Neural progenitor cell (in vitro differentiated cells): Measurements from ENCODE around the gene PTGER3. TPM values are rescaled to one million over a fixed set of nuclear protein-coding genes. Genes with fewer than 3 reads are reported as not detected.
"Not testable (repeated sequence)": the region's sequence is repeated elsewhere in the genome, so short reads cannot be mapped to it uniquely, and the experiment has no call there.

Source experiments
- DNase-seq: peaks from one replicate; pipeline ENCODE4 v3.0.0-alpha.2; 2016; ENCODE audit warnings: low spot score
- H2AFZ ChIP-seq: fragments of 200-600 bp; sonication (generic); replicated peaks from 2 replicates; pipeline ENCODE4 v1.6.1; 2016; ENCODE audit warnings: antibody characterized with exemption
- H3F3A ChIP-seq: fragments of 200-600 bp; sonication (generic); 2 replicates; pipeline ENCODE4 v1.6.1; 2016; ENCODE audit warnings: antibody characterized with exemption, low read depth
- H3K27ac ChIP-seq: fragments of 200-600 bp; sonication (generic); 2 replicates; pipeline ENCODE4 v1.5.1; 2016; ENCODE audit warnings: mild to moderate bottlenecking
- H3K27me3 ChIP-seq: fragments of 200-600 bp; sonication (generic); 2 replicates; pipeline ENCODE4 v1.6.1; 2016; ENCODE audit warnings: mild to moderate bottlenecking, moderate library complexity
- H3K36me3 ChIP-seq: fragments of 200-600 bp; sonication (generic); 2 replicates; pipeline ENCODE4 v1.5.1; 2016
- H3K4me1 ChIP-seq: fragments of 200-600 bp; sonication (generic); 2 replicates; pipeline ENCODE4 v1.6.1; 2016; ENCODE audit warnings: mixed run types
- H3K4me2 ChIP-seq: fragments of 200-600 bp; sonication (generic); 2 replicates; pipeline ENCODE4 v1.6.1; 2016
- H3K4me3 ChIP-seq: fragments of 200-600 bp; sonication (generic); 2 replicates; pipeline ENCODE4 v1.5.1; 2016
- H3K79me2 ChIP-seq: fragments of 200-600 bp; sonication (generic); 2 replicates; pipeline ENCODE4 v1.6.1; 2016; ENCODE audit warnings: low read depth
- H3K9ac ChIP-seq: fragments of 200-600 bp; sonication (generic); 2 replicates; pipeline ENCODE4 v1.6.1; 2016
- H3K9me3 ChIP-seq: fragments of 200-600 bp; sonication (generic); 2 replicates; pipeline ENCODE4 v1.5.1; 2016; ENCODE audit warnings: low read depth
- H4K20me1 ChIP-seq: fragments of 200-600 bp; sonication (generic); 2 replicates; pipeline ENCODE4 v1.6.1; 2016; ENCODE audit warnings: low read depth
- H3K27ac Mint-ChIP-seq: 3 replicates; pipeline ENCODE4 v1.8.0; 2021; ENCODE audit warnings: mixed read lengths
- H3K27me3 Mint-ChIP-seq: 2 replicates; pipeline ENCODE4 v1.8.0; 2022; ENCODE audit warnings: low read depth, mild to moderate bottlenecking, inconsistent platforms, moderate library complexity, mixed read lengths; ENCODE audit not compliant: insufficient read depth
- H3K36me3 Mint-ChIP-seq: 3 replicates; pipeline ENCODE4 v1.8.0; 2021; ENCODE audit warnings: mixed read lengths
- H3K4me1 Mint-ChIP-seq: 3 replicates; pipeline ENCODE4 v1.8.0; 2021; ENCODE audit warnings: mixed read lengths
- H3K4me3 Mint-ChIP-seq: 3 replicates; pipeline ENCODE4 v1.8.0; 2021; ENCODE audit warnings: mild to moderate bottlenecking, moderate library complexity, mixed read lengths
- H3K9me3 Mint-ChIP-seq: 3 replicates; pipeline ENCODE4 v1.8.0; 2020; ENCODE audit warnings: mixed read lengths
- EZH2 ChIP-seq: fragments of 200-600 bp; sonication (generic); IDR thresholded peaks from 2 replicates; pipeline ENCODE4 v1.6.1; 2017; ENCODE audit warnings: antibody characterized with exemption, mild to moderate bottlenecking, moderate library complexity
- EZH2phosphoT487 ChIP-seq: fragments of 200-600 bp; sonication (generic); IDR thresholded peaks from 2 replicates; pipeline ENCODE4 v1.6.1; 2017; ENCODE audit warnings: antibody characterized with exemption
- total RNA-seq: library from RNA; depleted of rRNA; stranded (reverse); fragments of >200 nt; gene quantifications from 2 replicates; pipeline ENCODE4 v1.2.3, GENCODE V29; 2015; ENCODE audit warnings: low replicate concordance
- TF ChIP-seq, protein P1 (sequence below): fragments of 200-600 bp; sonication (generic); IDR thresholded peaks from 2 replicates; pipeline ENCODE4 v1.5.1; 2017; ENCODE audit warnings: antibody characterized with exemption, mild to moderate bottlenecking

The PTGER3 gene
- total RNA-seq, 1 donor from 2014 or later = 0.09 TPM

DNA sequence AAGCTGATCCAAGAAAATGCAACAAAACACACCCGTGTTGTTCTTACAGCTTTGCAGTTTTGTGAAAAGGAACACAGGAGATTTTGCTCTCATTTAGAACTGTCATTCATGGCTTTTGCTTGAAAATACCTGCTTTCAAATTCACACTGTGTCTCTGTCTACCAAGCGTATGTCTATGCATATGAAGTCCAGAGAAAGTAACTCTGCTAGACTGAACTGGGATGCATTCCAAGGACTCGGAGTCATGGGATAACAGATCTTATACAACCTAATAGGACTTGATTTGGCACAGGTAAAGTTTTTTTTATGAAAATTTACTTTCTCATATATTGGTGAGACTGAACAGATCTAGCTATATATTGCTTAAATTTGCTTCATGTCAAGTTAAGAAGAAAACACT lies 102.4 kb downstream of the PTGER3 start:
- DNase-seq = no peak
- no peaks in the 10 kb centered on the region for H3K36me3 Mint-ChIP-seq
- H3K4me1 ChIP-seq = no peaks in the 10 kb centered on the region

DNA sequence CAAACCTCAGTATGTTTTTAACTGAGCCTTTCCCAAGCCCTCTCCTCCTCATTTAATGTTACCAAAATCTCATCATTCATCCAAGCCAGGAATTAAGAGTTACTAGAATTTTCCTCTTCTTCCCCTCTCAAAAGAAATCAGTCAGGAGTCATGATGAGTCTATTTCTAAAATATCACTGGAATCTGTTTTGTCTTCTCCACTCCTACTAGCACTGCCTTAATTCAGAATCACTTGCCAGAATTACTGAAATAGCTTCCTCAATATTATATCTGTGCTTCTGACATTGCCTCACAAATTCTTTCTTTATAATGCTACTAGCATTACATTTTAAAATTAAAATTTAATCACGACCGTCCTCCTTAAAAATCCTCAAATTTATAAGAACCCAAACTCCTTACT lies 106.1 kb downstream of the PTGER3 start:
- Histone ChIP-seq H3K4me1 (no peaks in the 10 kb centered on the region), H3K27me3 (no peaks in the 10 kb centered on the region), H3K9me3 (no peaks in the 10 kb centered on the region), H3K36me3 (no peaks in the 10 kb centered on the region), H4K20me1 (no peaks in the 10 kb centered on the region), H3K27ac (no peak overlapping the region), H3F3A (no peaks in the 10 kb centered on the region), H3K4me3 (no peak overlapping the region), H3K79me2 (no peaks in the 10 kb centered on the region), H3K9ac (no peak overlapping the region), H2AFZ (no peak overlapping the region), H3K4me2 (no peak overlapping the region)
- Mint-ChIP-seq H3K27me3 (no peaks in the 10 kb centered on the region), H3K9me3 (peaks cover 12% of the 10 kb centered on the region), H3K36me3 (no peaks in the 10 kb centered on the region), H3K4me1 (no peaks in the 10 kb centered on the region), H3K27ac (no peak overlapping the region), H3K4me3 (no peak overlapping the region)
- TF ChIP-seq EZH2 = no peak
- DNase-seq = no peak

More for the DNA sequence above, 102.4 kb downstream of the PTGER3 start:
- Mint-ChIP-seq H3K27ac (no peak overlapping the region), H3K9me3 (peaks cover under 1% of the 10 kb centered on the region), H3K4me1 (no peaks in the 10 kb centered on the region), H3K4me3 (no peak overlapping the region), H3K27me3 (no peaks in the 10 kb centered on the region)
- H4K20me1 ChIP-seq = no peaks in the 10 kb centered on the region
- TF ChIP-seq, protein P1, sequence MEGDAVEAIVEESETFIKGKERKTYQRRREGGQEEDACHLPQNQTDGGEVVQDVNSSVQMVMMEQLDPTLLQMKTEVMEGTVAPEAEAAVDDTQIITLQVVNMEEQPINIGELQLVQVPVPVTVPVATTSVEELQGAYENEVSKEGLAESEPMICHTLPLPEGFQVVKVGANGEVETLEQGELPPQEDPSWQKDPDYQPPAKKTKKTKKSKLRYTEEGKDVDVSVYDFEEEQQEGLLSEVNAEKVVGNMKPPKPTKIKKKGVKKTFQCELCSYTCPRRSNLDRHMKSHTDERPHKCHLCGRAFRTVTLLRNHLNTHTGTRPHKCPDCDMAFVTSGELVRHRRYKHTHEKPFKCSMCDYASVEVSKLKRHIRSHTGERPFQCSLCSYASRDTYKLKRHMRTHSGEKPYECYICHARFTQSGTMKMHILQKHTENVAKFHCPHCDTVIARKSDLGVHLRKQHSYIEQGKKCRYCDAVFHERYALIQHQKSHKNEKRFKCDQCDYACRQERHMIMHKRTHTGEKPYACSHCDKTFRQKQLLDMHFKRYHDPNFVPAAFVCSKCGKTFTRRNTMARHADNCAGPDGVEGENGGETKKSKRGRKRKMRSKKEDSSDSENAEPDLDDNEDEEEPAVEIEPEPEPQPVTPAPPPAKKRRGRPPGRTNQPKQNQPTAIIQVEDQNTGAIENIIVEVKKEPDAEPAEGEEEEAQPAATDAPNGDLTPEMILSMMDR = no peak
- TF ChIP-seq EZH2 = no peak
- no peak for TF ChIP-seq EZH2phosphoT487
- no peak overlapping the region for H3K27ac ChIP-seq
- no peaks in the 10 kb centered on the region for H3K79me2 ChIP-seq
- H3K4me3 ChIP-seq = no peak overlapping the region
- no peaks in the 10 kb centered on the region for H3K36me3 ChIP-seq
- H3K27me3 ChIP-seq = no peaks in the 10 kb centered on the region
- H3K4me2 ChIP-seq = no peak overlapping the region
- H2AFZ ChIP-seq = no peak overlapping the region
- H3K9me3 ChIP-seq = no peaks in the 10 kb centered on the region
- H3F3A ChIP-seq = no peaks in the 10 kb centered on the region
- no peak overlapping the region for H3K9ac ChIP-seq

DNA sequence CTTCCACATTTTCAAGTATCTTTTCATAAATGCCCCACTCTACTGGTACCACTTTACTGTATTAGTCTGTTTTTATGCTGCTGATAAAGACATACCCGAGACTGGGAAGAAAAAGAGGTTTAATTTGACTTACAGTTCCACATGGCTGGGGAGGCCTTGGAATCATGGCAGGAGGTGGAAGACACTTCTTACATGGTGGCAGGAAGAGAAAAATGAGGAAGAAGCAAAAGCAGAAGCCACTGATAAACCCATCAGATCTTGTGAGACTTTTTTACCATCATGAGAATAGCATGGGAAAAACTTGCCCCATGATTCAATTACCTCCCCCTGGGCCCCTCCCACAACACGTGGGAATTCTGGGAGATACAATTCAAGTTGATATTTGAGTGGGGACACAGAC lies 107.2 kb downstream of the PTGER3 start:
- not testable (repeated sequence) for H3K9ac ChIP-seq, H3K79me2 ChIP-seq, H3K27me3 ChIP-seq, H2AFZ ChIP-seq, H3K4me1 ChIP-seq, DNase-seq, H3K4me3 ChIP-seq, H3K36me3 Mint-ChIP-seq, H3K9me3 ChIP-seq, H3K27ac Mint-ChIP-seq, H3K36me3 ChIP-seq, H3K4me1 Mint-ChIP-seq, H3K27me3 Mint-ChIP-seq, H3K4me2 ChIP-seq, H3K4me3 Mint-ChIP-seq, H4K20me1 ChIP-seq, H3F3A ChIP-seq, H3K27ac ChIP-seq
- H3K9me3 Mint-ChIP-seq = peaks cover 12% of the 10 kb centered on the region

DNA sequence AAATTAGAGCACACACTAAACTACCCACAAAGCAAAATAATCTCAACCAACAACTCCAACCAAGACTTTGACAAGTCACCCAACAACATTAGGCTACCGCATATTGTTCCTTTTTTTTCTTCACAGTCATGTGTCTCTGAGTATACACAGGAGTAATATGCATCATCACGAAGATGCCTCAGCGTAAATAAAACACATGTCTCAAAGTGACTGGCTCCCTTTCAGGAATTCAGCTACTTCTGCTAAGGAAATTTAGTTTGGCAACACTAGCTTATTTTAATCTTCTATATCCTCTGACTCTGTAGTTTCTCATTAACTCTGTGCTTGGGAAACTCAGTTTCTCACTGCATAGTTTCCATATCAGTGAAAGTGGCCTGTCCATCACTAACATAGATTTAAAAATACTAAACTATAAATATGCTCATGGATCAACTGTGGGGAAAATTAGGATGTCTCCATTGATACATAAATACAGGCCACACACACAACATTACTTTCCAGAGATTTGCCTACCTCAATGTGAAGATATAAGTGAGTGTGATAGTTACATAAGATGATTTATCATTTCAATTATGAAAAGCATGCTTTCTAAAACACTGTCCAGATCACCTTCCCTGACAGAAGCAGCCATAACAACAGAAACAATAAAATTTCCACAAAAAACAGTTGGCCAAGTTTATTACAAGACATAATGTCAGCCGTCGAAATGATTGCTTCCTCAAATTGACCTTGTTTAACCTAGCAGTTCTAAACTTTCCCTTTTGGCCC lies 113.2 kb downstream of the PTGER3 start:
- H3K27me3 Mint-ChIP-seq = no peaks in the 10 kb centered on the region
- Histone ChIP-seq H3K9me3 (no peaks in the 10 kb centered on the region), H3K4me3 (no peak overlapping the region), H3K27ac (no peak overlapping the region), H3K79me2 (no peaks in the 10 kb centered on the region), H2AFZ (no peak overlapping the region), H3K4me1 (no peaks in the 10 kb centered on the region), H3K4me2 (no peak overlapping the region), H3K9ac (no peak overlapping the region), H4K20me1 (no peaks in the 10 kb centered on the region), H3K36me3 (no peaks in the 10 kb centered on the region), H3K27me3 (no peaks in the 10 kb centered on the region), H3F3A (no peaks in the 10 kb centered on the region)
- H3K4me3 Mint-ChIP-seq = no peak overlapping the region
- no peak for DNase-seq
- H3K27ac Mint-ChIP-seq = no peak overlapping the region
- no peaks in the 10 kb centered on the region for H3K4me1 Mint-ChIP-seq
- TF ChIP-seq EZH2phosphoT487 = no peak
- TF ChIP-seq, protein P1 = no peak
- no peak for TF ChIP-seq EZH2
- peaks cover 9% of the 10 kb centered on the region for H3K9me3 Mint-ChIP-seq
- no peaks in the 10 kb centered on the region for H3K36me3 Mint-ChIP-seq
